ENCODE results near the gene CHGA. TPM values are rescaled to one million over a fixed set of nuclear protein-coding genes. Genes with fewer than 3 reads are reported as not detected.

The CHGA gene
- total RNA-seq, 3 donors from 2014 or later, result 0.98 to 1.3 TPM; not detected in 1

DNA sequence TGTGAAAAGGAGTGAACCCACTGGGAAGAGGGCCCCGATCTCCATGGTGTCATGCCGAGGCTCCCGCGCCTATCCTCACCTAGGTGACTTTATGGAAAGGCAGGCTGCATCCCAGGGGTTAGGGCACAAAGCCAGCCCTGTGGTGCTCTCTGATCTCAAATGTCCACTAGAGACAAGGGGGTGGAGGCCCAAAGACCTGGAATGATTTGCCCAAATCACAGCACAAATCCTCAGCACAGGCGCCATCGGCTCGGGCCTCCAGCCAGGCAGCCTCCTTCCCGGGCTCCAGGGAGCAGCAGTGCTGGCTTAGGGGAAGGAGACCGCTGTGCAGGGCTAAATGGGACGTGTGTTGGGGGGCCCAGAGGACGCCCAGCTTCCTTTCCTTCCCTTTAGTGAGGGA, 17.6 kb downstream of the CHGA start:
- Histone ChIP-seq H3K27me3 (no peaks in the 10 kb centered on the region), H3K36me3 (no peaks in the 10 kb centered on the region), H3K27ac (no peak overlapping the region), H3K4me3 (no peak overlapping the region), H3K4me1 (no peaks in the 10 kb centered on the region), H3K9me3 (no peaks in the 10 kb centered on the region)
- TF ChIP-seq CTCF (IDR thresholded peaks at IDR 0.05) (no peak), POLR2A (IDR thresholded peaks at IDR 0.05) (no peak), POLR2AphosphoS5 (IDR thresholded peaks at IDR 0.05) (no peak)
- intact Hi-C loops (cut with DNase I; ENCODE audit: low total_unique reads), result no loop called here
- DNase-seq (ENCODE audit: low spot score in 2 of 2), result no peak

DNA sequence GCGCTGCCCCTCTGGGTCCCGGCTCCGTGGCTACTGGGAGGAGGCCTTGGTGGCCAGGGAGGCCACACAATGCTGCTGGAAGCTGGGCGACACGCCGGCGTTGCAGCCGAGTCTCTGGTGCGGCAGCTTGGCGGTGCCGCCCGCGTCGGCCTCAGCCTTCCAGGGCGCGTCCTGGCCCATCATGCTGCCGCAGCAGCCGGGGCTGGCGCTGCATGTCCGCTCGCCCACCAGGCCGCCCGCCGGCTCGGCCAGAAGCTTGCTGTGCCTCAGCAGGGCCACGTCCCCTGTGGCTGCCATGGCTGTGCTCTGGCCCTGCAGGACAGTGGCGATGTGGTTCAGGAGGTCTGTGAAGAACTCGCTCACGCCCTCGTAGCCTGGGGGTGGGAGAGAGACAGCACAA, 18.6 kb downstream of the CHGA start:
- intact Hi-C loops (cut with DNase I; ENCODE audit: low total_unique reads), result no loop called here
- Histone ChIP-seq H3K9me3 (no peaks in the 10 kb centered on the region), H3K36me3 (no peaks in the 10 kb centered on the region), H3K4me3 (no peak overlapping the region), H3K27me3 (no peaks in the 10 kb centered on the region), H3K4me1 (no peaks in the 10 kb centered on the region), H3K27ac (no peak overlapping the region)
- DNase-seq (ENCODE audit: low spot score in 2 of 2), result no peak
- no peak for TF ChIP-seq POLR2A (IDR thresholded peaks at IDR 0.05)
- no peak for TF ChIP-seq CTCF (IDR thresholded peaks at IDR 0.05)
- TF ChIP-seq POLR2AphosphoS5 (IDR thresholded peaks at IDR 0.05), result no peak

DNA sequence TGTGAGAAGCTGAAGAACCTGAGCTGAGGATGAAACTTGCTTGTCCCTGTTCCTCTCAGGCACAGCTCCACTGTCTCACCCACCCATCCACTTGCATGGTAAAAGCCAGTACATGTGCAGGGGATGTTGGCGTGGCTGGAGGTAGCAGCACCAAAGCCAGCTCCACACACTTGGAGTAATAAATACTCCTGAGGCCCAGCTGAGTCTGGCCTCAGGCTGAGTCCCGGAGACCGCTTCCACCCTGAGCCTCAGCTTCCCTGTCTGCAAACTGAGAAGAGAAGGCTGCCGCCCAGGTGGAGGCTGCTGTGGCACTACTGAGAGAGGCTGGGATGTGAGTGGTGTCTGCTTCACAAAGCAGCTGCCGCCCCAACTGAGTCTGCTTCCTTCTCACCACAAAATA, 19.2 kb downstream of the CHGA start:
- DNase-seq (ENCODE audit: low spot score in 2 of 2), result no peak
- Histone ChIP-seq H3K27me3 (no peaks in the 10 kb centered on the region), H3K36me3 (no peaks in the 10 kb centered on the region), H3K4me3 (no peak overlapping the region), H3K9me3 (no peaks in the 10 kb centered on the region), H3K4me1 (no peaks in the 10 kb centered on the region), H3K27ac (no peak overlapping the region)
- intact Hi-C loops (cut with DNase I; ENCODE audit: low total_unique reads), result no loop called here
- TF ChIP-seq POLR2A (IDR thresholded peaks at IDR 0.05) (no peak), POLR2AphosphoS5 (IDR thresholded peaks at IDR 0.05) (no peak), CTCF (IDR thresholded peaks at IDR 0.05) (no peak)

GRCh38 chr14:92942576-92942975, 19.6 kb downstream of the CHGA start:
- Histone ChIP-seq H3K4me3 (no peak overlapping the region), H3K36me3 (no peaks in the 10 kb centered on the region), H3K9me3 (no peaks in the 10 kb centered on the region), H3K27ac (no peak overlapping the region), H3K27me3 (no peaks in the 10 kb centered on the region), H3K4me1 (no peaks in the 10 kb centered on the region)
- TF ChIP-seq POLR2A (IDR thresholded peaks at IDR 0.05) (no peak), POLR2AphosphoS5 (IDR thresholded peaks at IDR 0.05) (no peak), CTCF (IDR thresholded peaks at IDR 0.05) (no peak)
- intact Hi-C loops (cut with DNase I; ENCODE audit: low total_unique reads), result no loop called here
- DNase-seq (ENCODE audit: low spot score in 2 of 2), result no peak

DNA sequence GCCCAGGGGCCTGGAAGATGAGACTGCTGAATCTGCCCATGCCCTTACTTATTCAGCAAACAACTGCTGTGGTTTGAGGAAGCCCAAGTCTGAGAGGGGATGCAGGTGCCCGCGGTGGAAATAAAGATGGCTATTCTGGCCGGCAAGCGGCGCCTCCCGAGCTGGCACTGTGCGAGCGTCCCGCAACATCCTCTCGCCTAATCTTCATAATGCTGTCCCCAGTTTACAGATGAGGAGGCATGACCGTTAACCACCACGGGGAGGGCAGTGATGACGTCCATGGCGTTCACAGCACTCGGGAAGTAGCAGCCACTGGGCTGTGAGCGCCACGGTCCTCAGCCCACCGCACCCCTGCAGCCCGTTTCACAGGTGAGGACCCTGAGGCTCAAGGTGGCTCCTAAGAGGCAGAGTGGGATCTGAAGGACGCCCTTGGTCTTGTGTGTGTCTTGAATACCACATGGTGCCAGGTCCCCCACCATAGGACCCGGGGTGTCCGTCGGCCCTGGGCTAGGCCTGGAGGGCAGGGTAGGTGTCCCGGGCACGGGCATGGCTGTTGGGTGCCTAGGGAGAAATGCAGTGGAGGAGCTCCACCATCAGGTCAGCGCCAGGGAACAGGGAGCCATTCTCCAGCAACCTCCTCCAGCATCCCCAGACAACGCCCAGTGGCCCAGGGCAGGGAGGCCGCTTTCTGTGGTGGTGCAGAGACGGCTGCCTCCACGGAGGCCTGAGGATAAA, 20.2 kb downstream of the CHGA start:
- no peak overlapping the region for H3K27ac ChIP-seq
- no peak for DNase-seq (ENCODE audit: low spot score in 2 of 2)
- no peaks in the 10 kb centered on the region for H3K9me3 ChIP-seq
- H3K4me3 ChIP-seq, result no peak overlapping the region
- no peaks in the 10 kb centered on the region for H3K36me3 ChIP-seq
- H3K27me3 ChIP-seq, result no peaks in the 10 kb centered on the region
- H3K4me1 ChIP-seq, result no peaks in the 10 kb centered on the region
- intact Hi-C loops (cut with DNase I; ENCODE audit: low total_unique reads), result no loop called here
- TF ChIP-seq POLR2A (IDR thresholded peaks at IDR 0.05) (no peak), CTCF (IDR thresholded peaks at IDR 0.05) (no peak), POLR2AphosphoS5 (IDR thresholded peaks at IDR 0.05) (no peak)

Measured in breast epithelium (tissue), 4 donors.